PC-9 (cell line): ENCODE results near the gene PPP1R9A. TPM values are rescaled to one million over a fixed set of nuclear protein-coding genes. Genes with fewer than 3 reads are reported as not detected.

Source experiments
- BruUV-seq: library from RNA; stranded (reverse); fragments of 400-500 nt; replicated peaks from 2 replicates; lab custom pipeline; 2021; lab: Mats Ljungman, UMichigan
- CTCF ChIA-PET: fragments of 300-600 bp; sonication (Branson Sonifier 250); formaldehyde crosslinking; loops from one replicate; lab custom pipeline; 2022; ENCODE audit warnings: antibody characterized with exemption; lab: Charles Lee
- POLR2A ChIA-PET: fragments of 300-600 bp; sonication (Branson Sonifier 250); formaldehyde crosslinking; loops from one replicate; lab custom pipeline; 2022; ENCODE audit warnings: antibody characterized with exemption; ENCODE audit not compliant: unreplicated experiment; lab: Charles Lee
- DNase-seq, 2 experiments: peaks; one replicate each; pipeline versions ENCODE4 v3.0.0 to v3.0.0-alpha.2; 2015 to 2022; ENCODE audit warnings: mixed read lengths in 1 of 2
- H2AFZ ChIP-seq: fragments of 200-600 bp; sonication (generic); 2 replicates; pipeline ENCODE4 v1.8.1; 2017; ENCODE audit warnings: antibody characterized with exemption
- H3F3A ChIP-seq: fragments of 200-600 bp; sonication (generic); 2 replicates; pipeline ENCODE4 v1.8.1; 2017; ENCODE audit warnings: antibody characterized with exemption, mild to moderate bottlenecking, low read depth; ENCODE audit not compliant: insufficient read depth
- H3K27ac ChIP-seq: fragments of 200-600 bp; sonication (generic); 2 replicates; pipeline ENCODE4 v1.6.1; 2016; ENCODE audit warnings: mixed run types
- H3K27me3 ChIP-seq: fragments of 200-600 bp; sonication (generic); 2 replicates; pipeline ENCODE4 v1.6.1; 2016; ENCODE audit warnings: low read depth, mixed run types; ENCODE audit not compliant: insufficient read depth
- H3K36me3 ChIP-seq: fragments of 200-600 bp; sonication (generic); 2 replicates; pipeline ENCODE4 v1.6.1; 2016; ENCODE audit warnings: low read depth, mixed run types
- H3K4me1 ChIP-seq: fragments of 200-600 bp; sonication (generic); replicated peaks from 2 replicates; pipeline ENCODE4 v1.6.1; 2016; ENCODE audit warnings: mixed run types; ENCODE audit not compliant: insufficient read depth
- H3K4me2 ChIP-seq: fragments of 200-600 bp; sonication (generic); 2 replicates; pipeline ENCODE4 v1.6.1; 2017; ENCODE audit warnings: mixed run types
- H3K4me3 ChIP-seq: fragments of 200-600 bp; sonication (generic); 2 replicates; pipeline ENCODE4 v1.6.1; 2016; ENCODE audit warnings: mixed run types
- H3K79me2 ChIP-seq: fragments of 200-600 bp; sonication (generic); 2 replicates; pipeline ENCODE4 v1.6.1; 2017; ENCODE audit warnings: low read depth, mixed run types
- H3K9me2 ChIP-seq: fragments of 200-600 bp; sonication (generic); 2 replicates; pipeline ENCODE4 v1.8.1; 2017; ENCODE audit warnings: mild to moderate bottlenecking; ENCODE audit not compliant: insufficient read depth
- H3K9me3 ChIP-seq: fragments of 200-600 bp; sonication (generic); 2 replicates; pipeline ENCODE4 v1.8.1; 2016; ENCODE audit warnings: low read depth; ENCODE audit not compliant: insufficient read depth
- H4K20me1 ChIP-seq: fragments of 200-600 bp; sonication (generic); 2 replicates; pipeline ENCODE4 v1.8.1; 2017; ENCODE audit not compliant: insufficient read depth
- CTCF ChIP-seq: fragments of 200-600 bp; sonication (generic); conservative IDR thresholded peaks from 2 replicates; pipeline ENCODE4 v1.6.1; 2017; ENCODE audit warnings: mixed run types, antibody characterized with exemption, mild to moderate bottlenecking, moderate library complexity
- EZH2 ChIP-seq: fragments of 200-600 bp; sonication (generic); IDR thresholded peaks from 2 replicates; pipeline ENCODE4 v1.8.0; 2017; ENCODE audit warnings: antibody characterized with exemption, low read depth
- intact Hi-C: fragments of 100-400 bp; cut with micrococcal nuclease; formaldehyde crosslinking; loops from one replicate; pipeline ENCODE4 v1.10.0; 2022; ENCODE audit not compliant: unreplicated experiment
- total RNA-seq: library from RNA; stranded (reverse); gene quantifications from 2 replicates; pipeline ENCODE4 v1.2.3, GENCODE V29; 2021

Gene PPP1R9A
- total RNA-seq, 1 experiment from 2014 or later = 11.5 TPM

GRCh38 chr7:95126053-95126709, 218.8 kb downstream of the PPP1R9A start:
- Histone ChIP-seq H3K9me2 (no peaks in the 10 kb centered on the region), H2AFZ (no peak overlapping the region), H3K79me2 (no peaks in the 10 kb centered on the region), H3K36me3 (no peaks in the 10 kb centered on the region), H3K4me2 (no peak overlapping the region), H4K20me1 (0 out of 2 replicates have a peak, but pooled peaks cover 3% of the 10 kb centered on the region), H3F3A (no peaks in the 10 kb centered on the region), H3K27ac (no peak overlapping the region), H3K27me3 (no peaks in the 10 kb centered on the region), H3K9me3 (no peaks in the 10 kb centered on the region; the same call in 1 of the 2 replicates), H3K4me1 (no peaks in the 10 kb centered on the region), H3K4me3 (no peak overlapping the region)
- BruUV-seq = no TSS peak
- ChIA-PET CTCF (no interaction called here), POLR2A (no interaction called here)
- DNase-seq = no peak
- intact Hi-C loops = no loop called here
- TF ChIP-seq CTCF = no peak
- TF ChIP-seq EZH2 = no peak

- no peaks in the 10 kb centered on the region for H3K36me3 ChIP-seq
- H3K4me2 ChIP-seq = no peak overlapping the region
- no peaks in the 10 kb centered on the region for H4K20me1 ChIP-seq
- CTCF ChIA-PET = no interaction called here
- H3K9me3 ChIP-seq = no peaks in the 10 kb centered on the region; the same call in 1 of the 2 replicates
- no peak overlapping the region for H3K4me3 ChIP-seq
- H3K27ac ChIP-seq = no peak overlapping the region
- no TSS peak for BruUV-seq
- no peak for TF ChIP-seq CTCF
- TF ChIP-seq EZH2 = no peak
- H3K27me3 ChIP-seq = no peaks in the 10 kb centered on the region
- DNase-seq = no peak
- no peak overlapping the region for H2AFZ ChIP-seq
- no peaks in the 10 kb centered on the region for H3K4me1 ChIP-seq
- H3K9me2 ChIP-seq = no peaks in the 10 kb centered on the region
- intact Hi-C loops = no loop called here
- POLR2A ChIA-PET = no interaction called here
- H3K79me2 ChIP-seq = no peaks in the 10 kb centered on the region
- H3F3A ChIP-seq = no peaks in the 10 kb centered on the region
Observed at GRCh38 chr7:95132500-95132899, 225.1 kb downstream of the PPP1R9A start.

- Histone ChIP-seq H3K27me3 (no peaks in the 10 kb centered on the region), H4K20me1 (no peaks in the 10 kb centered on the region), H3K36me3 (no peaks in the 10 kb centered on the region), H3K4me2 (no peak overlapping the region), H2AFZ (no peak overlapping the region), H3K9me3 (no peaks in the 10 kb centered on the region; the same call in 1 of the 2 replicates), H3F3A (0 out of 2 replicates have a peak, but pooled peaks cover 6% of the 10 kb centered on the region), H3K4me3 (no peak overlapping the region), H3K4me1 (no peaks in the 10 kb centered on the region), H3K27ac (no peak overlapping the region), H3K9me2 (no peaks in the 10 kb centered on the region), H3K79me2 (no peaks in the 10 kb centered on the region)
- DNase-seq = no peak
- BruUV-seq = no TSS peak
- no peak for TF ChIP-seq EZH2
- no peak for TF ChIP-seq CTCF
- ChIA-PET CTCF (no interaction called here), POLR2A (interaction anchor here (0.6 kb wide), 2 partner anchors 34 to 432 kb away, joined by 5 to 24 read pairs; no protein-coding TSS in a partner anchor)
- intact Hi-C loops = no loop called here
Observed at GRCh38 chr7:95139922-95140321, 232.5 kb downstream of the PPP1R9A start.
